Gastroesophageal sphincter (tissue), 3 donors: Measurements from ENCODE around the gene FBXO11.

Experiments used
- POLR2A ChIP-seq, 2 donors: fragments of 450-650 bp; IDR thresholded peaks; one replicate each; pipeline ENCODE4 v1.6.1; 2017; ENCODE audit warnings: antibody characterized with exemption in 2 of 2, mild to moderate bottlenecking in 2 of 2, moderate library complexity in 1 of 2
- TF ChIP-seq, protein P1 (sequence below), 4 experiments: fragments of 200-600 bp in 2 of 4; fragments of 450-650 bp in 2 of 4; sonication (generic) in 1 of 4; IDR thresholded peaks; one replicate each; pipeline ENCODE4 v1.5.1; 2017 to 2019; ENCODE audit warnings: antibody characterized with exemption in 4 of 4, mild to moderate bottlenecking in 2 of 4, moderate library complexity in 2 of 4

DNA sequence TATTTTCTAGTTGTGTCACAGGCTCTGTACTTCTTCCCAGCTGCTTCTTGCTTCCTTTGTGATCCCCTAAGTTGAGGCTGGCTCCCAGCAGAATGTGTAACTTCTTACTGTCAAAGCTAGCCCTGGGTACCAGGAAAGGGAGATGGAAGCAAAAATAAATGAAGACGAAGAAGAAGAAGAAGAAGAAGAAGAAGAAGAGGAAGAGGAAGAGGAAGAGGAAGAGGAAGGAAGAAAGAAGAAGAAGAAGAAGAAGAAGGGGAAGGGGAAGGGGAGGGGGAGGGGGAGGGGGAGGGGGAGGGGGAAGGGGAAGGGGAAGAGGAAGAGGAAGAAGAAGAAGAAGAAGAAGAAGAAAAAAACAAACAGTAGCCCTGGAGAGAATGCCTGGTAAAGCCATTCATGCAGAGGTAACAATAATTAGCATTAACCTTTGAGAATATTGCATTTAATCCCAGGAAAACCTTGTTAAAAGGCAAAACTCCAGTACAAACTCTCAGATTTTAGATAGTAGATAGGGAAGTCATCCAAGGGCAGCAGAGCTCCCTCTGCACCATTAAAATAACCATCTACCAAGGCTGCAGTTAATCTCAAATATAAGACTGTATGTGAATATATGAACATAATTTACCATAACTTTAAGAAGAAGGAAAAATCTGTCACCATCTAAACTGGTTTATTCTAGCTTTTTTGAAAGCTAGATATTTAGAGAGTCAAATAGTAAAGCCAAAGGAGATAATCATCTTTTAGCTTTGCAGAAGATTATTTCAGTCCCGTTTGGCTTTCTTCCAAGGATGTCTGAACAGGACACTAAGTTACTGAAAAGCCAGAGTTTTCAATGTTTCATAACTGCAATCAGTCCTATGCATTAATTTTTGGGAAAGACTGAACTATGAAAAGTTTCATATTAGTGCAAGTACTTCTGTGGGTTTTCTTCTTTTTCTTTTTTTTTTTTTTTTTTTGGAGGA lies 44.3 kb upstream of the FBXO11 start:
- TF ChIP-seq POLR2A (IDR thresholded peaks at IDR 0.05), result no peak
- TF ChIP-seq, protein P1, sequence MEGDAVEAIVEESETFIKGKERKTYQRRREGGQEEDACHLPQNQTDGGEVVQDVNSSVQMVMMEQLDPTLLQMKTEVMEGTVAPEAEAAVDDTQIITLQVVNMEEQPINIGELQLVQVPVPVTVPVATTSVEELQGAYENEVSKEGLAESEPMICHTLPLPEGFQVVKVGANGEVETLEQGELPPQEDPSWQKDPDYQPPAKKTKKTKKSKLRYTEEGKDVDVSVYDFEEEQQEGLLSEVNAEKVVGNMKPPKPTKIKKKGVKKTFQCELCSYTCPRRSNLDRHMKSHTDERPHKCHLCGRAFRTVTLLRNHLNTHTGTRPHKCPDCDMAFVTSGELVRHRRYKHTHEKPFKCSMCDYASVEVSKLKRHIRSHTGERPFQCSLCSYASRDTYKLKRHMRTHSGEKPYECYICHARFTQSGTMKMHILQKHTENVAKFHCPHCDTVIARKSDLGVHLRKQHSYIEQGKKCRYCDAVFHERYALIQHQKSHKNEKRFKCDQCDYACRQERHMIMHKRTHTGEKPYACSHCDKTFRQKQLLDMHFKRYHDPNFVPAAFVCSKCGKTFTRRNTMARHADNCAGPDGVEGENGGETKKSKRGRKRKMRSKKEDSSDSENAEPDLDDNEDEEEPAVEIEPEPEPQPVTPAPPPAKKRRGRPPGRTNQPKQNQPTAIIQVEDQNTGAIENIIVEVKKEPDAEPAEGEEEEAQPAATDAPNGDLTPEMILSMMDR (IDR thresholded peaks at IDR 0.05), result no peak
